HG02642 (cell line): ENCODE results near the gene KLHL36.

ENCODE experiments used
- ATAC-seq: cut with Tn5 transposase; IDR thresholded peaks from one replicate; pipeline ENCODE4 v1.9.1; 2021; ENCODE audit warnings: mild to moderate bottlenecking; ENCODE audit not compliant: unreplicated experiment, poor library complexity

The KLHL36 gene

DNA sequence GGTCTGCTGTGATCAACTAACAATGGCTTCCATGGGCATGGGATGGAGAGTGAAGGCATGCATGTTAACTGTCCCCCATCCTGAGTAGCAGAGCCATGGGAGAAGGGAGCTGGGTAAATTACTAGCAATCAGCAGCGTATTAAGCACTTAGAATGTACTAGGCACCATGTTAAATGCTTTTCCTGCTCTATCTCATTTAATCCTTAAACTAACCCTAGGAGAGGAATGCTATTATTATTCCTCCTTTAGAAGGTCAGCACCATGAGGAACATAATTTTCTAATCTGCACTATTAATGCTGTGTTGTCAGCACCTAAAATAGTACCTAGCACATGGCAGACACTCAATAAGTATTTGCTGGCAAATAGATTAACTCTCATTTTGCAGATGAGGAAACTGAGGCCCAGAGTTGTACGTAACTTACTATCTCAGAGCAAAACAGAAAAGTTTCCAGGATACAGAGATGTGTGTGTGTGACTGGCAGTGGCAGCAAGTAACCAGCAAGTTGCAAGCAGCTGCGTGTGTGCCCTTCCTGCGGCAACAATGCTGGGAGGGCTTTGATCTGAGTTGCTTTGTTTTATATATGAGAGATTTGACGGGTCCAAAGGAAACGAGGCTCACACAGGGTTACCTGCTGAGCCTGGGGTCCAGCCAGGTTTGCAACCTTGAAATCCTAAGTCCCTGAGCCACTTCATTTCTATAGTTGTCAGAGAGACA is 6.5 kb upstream of the KLHL36 start:
- ATAC-seq, result no peak

DNA sequence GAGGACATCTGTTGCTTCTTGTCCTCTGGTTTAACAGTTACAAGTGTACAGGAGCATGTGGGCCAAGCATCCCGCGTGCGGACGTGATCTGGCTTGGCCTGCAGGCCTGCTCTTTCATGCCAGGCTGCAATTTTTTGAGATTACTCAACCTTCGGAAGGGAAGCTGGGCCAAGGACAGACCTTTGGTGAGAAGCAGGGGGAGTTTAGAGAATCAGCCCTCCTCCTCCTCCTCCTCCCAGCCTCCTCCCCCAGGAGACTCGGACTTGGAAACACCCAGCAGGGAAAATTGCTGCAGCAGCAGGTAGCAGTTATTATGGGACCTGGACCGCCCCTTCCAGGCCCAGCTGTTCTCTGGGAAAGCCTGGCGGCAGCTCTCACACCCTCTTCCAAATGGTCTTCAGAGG is 5.1 kb upstream of the KLHL36 start:
- no peak for ATAC-seq

DNA sequence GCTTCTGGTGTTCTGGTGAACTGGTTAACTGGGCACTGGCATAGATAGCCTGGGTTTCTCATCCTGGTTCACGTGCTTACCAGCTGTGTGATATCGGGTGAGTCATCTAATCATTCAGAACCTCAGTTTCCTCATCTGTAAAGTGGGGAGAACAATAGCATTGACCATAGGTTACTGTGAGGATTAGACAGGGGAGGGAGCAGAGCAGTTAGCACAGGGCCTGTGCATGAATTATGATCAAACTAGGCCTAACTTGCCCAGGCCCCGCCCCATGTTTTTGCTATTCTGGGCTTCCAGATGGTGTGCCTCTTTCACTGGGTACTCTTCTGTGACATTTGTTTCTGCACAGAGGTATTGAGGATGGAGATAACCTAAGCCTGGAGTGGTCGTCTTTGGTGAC is 4.6 kb upstream of the KLHL36 start:
- ATAC-seq, result no peak

DNA sequence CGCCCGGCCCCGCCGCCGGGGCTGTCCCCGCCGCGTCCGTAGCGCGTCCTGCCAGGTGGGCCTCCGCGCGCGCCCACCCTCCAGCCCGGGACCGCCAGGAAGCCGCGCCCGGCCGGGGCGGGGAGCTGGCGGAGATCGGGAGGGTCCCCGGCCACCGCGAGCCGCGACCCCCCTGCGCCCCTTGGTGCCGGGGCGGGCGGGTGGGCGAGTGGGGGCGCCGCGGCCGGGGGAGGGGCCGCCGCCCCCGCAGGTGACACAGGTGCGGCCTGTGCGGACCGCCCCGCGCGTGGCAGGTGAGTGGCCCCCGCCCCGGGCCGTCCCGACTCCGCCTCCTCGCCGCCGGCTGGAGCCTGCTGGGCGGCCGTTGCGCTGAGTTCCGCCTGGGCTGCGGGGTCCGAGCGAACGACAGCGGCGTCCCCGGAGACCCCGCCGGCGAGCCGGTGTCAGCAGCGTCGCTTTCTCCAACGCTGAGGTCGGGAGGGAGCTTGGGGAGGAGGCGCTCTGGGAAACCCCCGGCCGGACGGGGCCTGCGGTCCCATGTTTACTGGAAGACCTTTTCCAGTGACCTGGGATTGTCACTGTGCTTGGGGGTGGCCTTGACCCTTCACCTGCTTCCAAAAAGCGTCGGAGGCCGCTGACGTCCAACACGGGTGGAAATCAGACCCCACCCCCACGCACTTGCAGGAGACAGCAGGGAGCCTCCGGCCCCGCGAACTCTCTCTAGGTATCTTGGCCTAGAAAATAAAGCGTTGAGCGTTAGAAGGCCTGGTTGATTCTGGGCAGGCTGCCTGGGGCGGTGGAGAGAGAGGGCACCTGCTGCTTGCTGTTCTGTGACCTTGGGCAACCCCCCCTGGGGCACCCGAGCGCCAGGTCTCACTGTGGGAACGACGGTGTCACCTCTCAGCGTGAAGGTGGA is 542 bp downstream of the KLHL36 start:
- peak; percentile 75 for ATAC-seq

DNA sequence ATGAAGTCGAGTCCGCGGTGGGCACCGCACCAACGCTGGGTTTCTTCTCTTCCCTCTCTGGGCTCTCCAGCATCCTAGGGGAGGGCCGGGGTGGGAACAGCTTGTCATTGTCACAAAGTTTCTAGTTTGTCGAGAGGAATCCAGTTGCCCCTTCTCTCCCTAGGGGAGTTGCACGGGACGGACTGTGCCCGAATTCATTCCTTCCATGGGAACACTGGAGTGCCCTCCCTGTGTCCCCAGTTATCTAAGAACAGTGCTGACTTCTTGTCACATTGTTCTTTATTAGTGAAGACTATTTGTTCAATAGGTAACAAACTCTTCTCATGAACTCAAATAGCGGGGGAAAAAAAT is 1.2 kb downstream of the KLHL36 start:
- no peak for ATAC-seq

DNA sequence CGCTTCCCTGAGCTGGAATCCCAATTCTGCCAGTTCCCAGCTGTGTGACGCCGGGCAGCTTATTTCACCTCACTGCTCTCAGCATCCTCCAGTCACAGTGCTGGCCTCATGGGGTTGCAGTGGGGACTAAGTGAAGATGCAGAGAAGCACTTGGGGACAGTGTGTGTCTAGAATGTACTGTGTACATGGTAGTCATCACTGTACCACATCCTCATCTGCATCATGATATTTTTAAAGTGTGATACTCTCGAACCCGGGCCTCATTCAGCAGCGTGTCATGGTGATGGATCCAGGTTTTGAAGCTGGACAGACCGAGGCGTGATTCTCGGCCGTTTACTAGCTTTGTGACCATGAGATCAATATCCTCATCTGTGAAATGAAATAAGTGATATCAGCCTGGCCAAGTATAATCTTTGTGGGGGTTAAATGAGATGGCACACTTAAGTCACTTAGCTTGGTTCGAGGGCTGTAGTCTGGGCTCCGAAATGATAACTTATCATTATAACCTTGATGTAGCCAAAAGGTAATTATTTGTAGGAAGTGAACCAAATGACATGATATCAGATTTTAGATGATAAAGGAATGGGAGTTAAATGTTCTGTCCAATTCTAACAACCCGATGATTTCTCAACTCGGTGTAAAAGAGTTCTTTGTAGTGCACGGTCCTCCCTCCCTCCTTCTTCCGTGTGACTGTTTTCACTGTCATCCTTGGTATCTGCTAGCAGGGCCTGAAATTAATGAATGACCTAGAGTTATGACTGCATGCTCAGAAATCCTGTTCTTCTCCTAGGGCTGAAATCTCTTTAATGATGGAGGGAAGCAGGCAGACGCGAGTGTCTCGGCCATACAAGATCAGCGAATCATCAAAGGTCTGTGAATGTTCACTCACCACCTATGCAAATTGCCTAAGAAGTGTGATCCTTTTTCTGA is 2.0 kb downstream of the KLHL36 start:
- ATAC-seq, result no peak

DNA sequence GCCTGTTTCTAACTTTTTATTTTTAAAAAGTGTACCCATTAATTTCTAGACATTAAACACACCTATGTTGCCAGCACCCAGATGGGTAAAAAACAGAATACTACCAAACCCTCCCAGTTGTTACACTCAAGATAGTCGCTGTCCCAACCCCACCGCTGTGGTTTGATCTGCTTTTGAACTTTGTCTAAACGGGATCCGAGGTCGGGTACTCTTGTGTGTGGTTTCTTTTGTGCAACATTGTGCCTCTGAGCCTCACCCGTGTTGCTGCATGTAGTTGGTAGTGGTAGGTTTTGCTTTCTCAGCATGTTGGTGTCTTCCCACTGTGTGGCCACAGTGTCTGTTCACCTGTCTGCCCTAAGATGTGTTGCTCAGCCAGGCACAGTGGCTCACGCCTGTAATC is 4.3 kb downstream of the KLHL36 start:
- ATAC-seq, result no peak

DNA sequence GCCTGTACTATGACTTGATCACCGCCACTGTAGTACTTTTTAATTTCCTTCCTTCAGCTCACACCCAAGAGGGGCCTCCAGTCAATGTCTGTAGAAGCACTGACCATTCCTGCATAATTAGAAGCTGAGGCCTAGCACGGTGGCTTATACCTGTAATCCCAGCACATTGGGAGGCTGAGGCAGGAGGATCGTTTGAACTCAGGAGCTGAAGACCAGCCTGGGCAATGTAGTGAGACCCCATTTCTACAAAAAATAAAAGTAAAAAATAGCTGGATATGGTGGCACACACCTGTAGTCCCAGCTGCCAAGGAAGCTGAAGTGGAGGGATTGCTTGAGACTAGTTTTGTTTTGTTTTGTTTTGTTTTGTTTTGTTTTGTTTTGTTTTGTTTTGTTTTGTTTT is 5.9 kb downstream of the KLHL36 start:
- ATAC-seq, result no peak

DNA sequence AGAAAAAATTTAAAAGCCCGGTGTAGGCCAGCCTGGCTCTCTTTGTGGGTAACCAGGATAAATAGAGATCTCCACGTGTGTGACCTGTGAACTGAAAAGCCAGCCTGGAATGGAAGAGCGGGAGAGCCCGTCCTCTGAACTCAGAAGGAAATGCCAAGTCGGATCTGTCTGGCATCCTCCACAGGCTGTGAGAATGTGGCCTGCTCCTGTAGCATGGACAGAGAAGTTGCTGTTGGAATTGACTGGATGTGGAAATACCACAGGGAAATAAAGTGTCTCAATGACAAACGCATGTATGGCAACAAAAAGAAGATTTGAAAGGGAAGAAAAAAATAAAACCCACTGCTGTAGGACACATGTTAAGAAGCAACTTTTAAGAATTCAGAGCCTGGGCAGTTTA is 6.7 kb downstream of the KLHL36 start:
- no peak for ATAC-seq

DNA sequence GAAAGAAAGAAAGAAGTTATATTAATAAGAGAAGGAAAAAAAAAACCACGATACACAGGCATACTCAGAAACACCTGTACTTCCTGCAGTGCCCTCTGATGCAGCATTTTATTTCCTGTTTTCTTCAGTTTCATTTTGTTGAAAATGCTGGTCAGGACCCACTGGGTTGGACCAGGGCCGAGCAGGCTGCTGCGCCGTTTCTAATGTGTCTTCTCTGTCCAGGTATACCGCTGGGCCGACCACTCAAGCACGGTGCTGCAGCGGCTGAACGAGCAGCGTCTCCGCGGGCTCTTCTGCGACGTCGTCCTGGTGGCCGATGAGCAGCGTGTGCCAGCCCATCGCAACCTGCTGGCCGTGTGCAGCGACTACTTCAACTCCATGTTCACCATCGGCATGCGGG is 8.3 kb downstream of the KLHL36 start:
- no peak for ATAC-seq

DNA sequence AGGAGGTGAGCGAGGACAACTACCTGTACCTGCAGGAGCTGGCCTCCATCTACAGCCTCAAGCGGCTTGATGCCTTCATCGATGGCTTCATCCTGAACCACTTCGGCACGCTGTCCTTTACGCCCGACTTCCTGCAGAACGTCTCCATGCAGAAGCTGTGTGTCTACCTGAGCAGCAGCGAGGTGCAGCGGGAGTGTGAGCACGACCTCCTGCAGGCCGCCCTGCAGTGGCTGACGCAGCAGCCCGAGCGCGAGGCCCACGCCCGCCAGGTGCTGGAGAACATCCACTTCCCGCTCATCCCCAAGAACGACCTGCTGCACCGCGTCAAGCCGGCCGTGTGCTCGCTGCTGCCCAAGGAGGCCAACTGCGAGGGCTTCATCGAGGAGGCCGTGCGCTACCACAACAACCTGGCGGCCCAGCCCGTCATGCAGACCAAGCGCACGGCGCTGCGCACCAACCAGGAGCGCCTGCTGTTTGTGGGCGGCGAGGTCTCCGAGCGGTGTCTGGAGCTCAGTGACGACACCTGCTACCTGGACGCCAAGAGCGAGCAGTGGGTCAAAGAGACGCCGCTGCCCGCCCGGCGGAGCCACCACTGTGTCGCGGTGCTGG is 9.0 kb downstream of the KLHL36 start:
- no peak for ATAC-seq

DNA sequence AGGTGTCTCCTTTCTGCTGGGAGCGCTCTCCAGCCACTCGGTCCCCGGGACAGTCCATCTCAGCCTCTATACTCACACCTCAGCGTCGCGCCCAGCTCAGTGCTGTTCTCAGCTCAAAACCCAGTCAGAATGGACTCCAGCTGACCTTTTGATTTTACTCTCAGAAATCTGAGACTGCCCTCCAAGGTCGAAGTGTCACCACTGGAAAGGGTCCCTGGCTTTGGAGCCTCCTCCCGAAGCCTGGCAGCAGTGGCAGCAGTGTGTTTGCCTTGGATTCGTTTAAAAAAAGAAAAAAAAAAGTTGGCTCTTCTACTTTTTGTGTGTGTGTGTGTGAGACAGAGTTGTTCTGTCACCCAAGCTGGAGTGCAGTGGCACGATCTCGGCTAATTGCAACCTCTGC is 10.4 kb downstream of the KLHL36 start:
- no peak for ATAC-seq

DNA sequence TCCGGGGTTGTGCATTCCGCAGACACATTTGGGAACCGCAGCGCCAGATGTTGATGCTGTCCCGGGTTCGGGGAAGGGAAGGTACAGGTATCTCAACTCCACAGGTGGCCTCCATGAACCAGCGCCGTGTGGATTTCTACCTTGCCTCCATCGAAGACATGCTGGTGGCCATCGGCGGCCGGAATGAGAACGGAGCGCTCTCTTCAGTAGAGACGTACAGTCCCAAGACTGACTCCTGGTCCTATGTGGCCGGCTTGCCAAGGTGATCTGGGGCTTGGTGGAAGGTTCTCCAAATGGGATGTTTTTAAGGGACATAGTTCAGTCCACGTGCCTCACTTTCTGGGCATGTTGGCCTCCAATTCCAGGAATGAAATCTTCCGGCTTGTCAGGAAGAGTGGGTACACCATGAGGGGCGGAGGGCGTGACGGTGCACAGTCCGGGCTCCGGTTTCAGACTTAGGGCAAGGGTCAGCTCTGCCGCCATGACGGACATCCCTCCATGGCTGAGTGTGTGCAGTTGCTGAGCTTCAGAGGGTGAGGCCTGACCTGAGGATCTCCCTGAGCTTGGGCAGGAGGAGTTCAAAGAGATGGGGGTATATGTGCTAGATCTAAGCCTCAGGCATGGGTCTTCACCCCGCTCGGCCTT is 11.5 kb downstream of the KLHL36 start:
- ATAC-seq, result no peak

DNA sequence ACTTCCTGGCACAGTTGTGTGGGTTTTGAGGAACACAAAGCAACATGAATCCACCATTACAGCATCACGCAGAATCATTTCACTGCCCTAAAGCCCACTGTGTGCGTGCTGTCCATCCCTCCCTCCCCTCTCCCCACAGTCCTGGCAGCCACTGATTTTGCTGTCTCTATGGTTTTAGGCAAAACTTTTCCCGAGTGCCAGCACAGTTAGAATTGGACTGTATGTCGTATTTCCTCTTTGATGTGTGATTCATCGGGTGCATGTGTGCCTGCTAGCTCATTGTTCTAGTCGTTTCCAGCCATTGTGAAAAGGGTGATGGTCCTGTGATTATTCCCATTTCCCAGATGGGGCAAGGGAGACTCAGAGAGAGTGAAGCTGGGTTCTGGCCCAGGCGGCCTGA is 12.7 kb downstream of the KLHL36 start:
- no peak for ATAC-seq

DNA sequence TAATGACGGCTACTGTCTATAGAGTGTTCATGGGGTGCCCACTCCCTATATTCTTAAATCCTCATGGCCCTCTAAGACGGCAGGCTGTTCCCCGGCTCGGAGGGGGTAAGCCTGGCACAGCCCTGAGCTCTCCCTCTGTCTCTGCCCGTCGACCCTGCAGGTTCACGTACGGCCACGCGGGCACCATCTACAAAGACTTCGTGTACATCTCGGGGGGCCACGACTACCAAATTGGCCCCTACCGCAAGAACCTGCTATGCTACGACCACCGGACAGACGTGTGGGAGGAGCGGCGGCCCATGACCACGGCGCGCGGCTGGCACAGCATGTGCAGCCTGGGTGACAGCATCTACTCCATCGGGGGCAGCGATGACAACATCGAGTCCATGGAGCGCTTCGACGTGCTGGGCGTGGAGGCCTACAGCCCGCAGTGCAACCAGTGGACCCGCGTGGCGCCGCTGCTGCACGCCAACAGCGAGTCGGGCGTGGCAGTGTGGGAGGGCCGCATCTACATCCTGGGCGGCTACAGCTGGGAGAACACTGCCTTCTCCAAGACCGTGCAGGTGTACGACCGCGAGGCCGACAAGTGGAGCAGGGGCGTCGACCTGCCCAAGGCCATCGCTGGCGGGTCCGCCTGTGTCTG is 13.2 kb downstream of the KLHL36 start:
- no peak for ATAC-seq

DNA sequence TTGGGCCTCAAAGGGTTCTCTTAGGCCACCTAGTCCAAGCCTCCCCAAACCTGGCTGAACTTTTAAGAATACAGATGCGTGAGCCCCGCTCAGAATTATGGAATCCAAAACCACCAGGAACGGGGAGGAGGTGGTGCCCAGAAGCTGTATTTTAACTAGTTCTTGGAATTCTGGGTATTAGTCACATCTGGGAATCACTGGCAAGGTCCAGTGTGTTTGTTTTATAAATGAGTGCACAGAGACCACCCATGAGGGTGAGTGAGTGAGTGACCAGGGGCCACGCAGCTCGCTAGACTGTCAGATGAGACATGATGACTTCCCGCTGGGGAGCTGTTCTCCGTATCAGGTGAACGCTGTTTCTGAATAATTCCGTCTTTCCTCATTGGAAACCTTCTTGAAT is 14.2 kb downstream of the KLHL36 start:
- ATAC-seq, result no peak

DNA sequence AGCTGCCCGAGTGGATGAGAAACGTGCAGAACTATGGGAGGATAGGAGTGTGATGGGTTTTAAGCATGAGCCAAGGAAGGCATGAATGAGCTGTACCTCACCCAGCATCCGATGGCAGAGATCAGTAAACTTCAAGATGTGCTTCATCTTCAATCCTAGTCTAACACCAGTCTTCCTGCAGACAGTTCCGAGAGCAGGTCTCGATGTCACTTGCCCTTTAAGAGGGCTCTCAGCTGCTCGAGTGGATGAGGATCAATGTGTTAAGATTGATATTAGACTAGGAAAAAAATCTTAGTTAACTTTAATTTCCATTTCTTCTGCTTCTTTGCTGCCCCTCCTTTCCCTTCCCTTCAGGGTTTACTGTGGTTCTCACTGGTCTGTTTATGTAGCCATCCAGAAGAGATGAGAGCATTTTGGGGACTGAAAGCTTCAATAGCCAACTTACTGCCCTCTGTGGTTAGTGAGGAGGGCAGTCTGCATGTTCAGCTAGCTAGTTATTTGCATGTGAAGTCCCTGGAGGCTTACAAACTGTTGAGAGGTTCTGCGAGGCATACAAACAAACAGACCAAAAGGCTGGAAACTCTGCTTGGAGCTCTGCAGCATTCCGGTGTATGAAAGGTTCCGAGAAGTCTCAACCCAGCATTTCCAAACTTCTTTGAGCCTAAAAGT is 15.3 kb downstream of the KLHL36 start:
- ATAC-seq, result peak; percentile 72

DNA sequence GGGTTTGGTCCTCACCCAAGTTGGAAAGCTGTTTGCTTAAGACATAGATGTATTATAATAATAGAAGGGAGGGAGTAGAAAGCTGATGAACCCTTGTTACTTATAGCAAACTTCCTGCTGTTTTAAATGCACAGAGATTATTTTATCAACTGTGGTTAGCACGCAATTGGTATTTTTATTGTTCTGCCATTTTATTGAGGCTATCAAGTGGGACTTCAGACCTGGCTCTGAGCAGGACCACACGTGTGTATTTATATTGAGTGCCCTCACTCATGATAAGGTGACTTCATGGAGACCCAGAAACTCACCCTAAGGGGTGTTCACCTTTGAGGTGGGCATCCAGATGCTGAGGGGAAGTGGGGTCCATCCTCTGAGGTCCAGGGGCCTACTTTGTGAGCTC is 17.0 kb downstream of the KLHL36 start:
- no peak for ATAC-seq

DNA sequence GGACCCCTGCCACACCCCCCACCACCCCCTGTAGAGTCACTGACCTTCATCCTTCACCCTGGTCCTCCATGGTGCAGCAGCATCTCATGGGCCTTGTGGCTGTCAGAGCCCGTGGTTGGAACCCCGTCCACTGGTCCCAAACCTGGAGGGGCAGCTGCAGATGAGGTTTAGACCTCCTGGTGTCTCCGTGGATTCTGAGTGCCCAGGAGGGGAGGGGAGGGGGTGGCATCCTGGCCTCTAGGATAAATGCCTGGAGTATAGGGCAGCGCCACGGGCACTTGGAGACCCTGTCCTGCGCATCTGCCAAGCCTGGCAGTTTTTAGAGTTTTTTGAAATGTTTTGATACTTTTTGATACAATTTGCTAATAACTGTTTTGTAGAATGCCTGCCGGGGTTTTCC is 17.5 kb downstream of the KLHL36 start:
- no peak for ATAC-seq
